Measurements from ENCODE around the gene ARNT2.

GRCh38 chr15:80386151-80386550 is 18.0 kb upstream of the ARNT2 start:
- TF ChIP-seq CTCF (CRISPR knock-in tag; IDR thresholded peaks at IDR 0.05) (no peak), RBAK (CRISPR knock-in tag; IDR thresholded peaks at IDR 0.05) (no peak), ERF (CRISPR knock-in tag; IDR thresholded peaks at IDR 0.05) (no peak), ZNF331 (CRISPR knock-in tag; IDR thresholded peaks at IDR 0.05) (no peak), MIER3 (CRISPR knock-in tag; IDR thresholded peaks at IDR 0.05; ENCODE audit: borderline replicate concordance) (no peak), STAT5B (CRISPR knock-in tag; IDR thresholded peaks at IDR 0.05) (no peak), ZC3H4 (CRISPR knock-in tag; IDR thresholded peaks at IDR 0.05; ENCODE audit: borderline replicate concordance) (no peak), JUN (CRISPR knock-in tag; IDR thresholded peaks at IDR 0.05) (no peak), BRCA1 (CRISPR knock-in tag; IDR thresholded peaks at IDR 0.05) (no peak), CERS6 (CRISPR knock-in tag; IDR thresholded peaks at IDR 0.05) (no peak)

Data from HepG2 (cell line).